Activated CD4-positive, alpha-beta T cell treated with anti-CD3 and anti-CD28 coated beads, Interleukin-2, Interleukin-6, amounts not matched to agents 100 ng/mL and 50 ng/mL, durations not matched to agents 16 hours and 8 hours (primary cell): ENCODE data around the gene SLC7A10.
"Not testable (repeated sequence)": the region's sequence is repeated elsewhere in the genome, so short reads cannot be mapped to it uniquely, and the experiment has no call there.

ENCODE experiments used
- DNase-seq: peaks from one replicate; pipeline ENCODE4 v3.0.0-alpha.2; 2020

SLC7A10 gene

DNA sequence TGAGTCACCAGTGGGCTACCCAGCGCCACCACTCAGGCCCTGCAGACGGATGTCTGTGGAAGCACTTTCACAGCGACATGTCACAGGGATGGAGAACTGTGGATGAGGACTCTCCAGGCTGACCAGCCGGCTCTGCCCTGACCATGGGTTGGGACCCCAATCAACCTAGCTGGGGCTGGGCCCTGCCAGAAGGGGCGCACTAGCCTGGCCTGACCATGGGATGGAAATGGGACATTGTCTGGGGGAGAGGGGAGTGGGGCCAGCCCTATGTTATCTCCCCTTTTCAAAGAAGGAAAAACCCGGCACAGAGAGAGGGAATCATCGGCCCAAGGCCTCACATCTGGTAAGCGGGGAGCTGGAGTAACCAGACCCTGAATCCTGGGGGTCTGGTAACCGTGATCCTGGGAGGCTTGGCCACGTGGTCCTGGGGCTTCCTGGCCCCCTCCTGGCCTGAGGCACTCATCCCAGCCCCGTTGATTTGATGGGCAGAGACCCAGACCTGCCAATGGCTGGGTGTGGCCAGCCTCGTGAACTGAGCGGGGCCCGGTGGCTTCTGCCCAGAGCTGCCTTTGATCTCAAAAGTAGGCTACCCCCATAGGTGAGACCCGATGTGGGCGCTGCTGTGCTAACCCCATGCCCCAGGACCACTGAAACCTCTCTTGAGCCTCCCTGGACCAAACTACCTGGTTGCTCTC lies 11.2 kb upstream of the SLC7A10 start:
- DNase-seq: no peak

- DNase-seq: peak; percentile 20
Observed at GRCh38 chr19:33235996-33236350, 10.3 kb upstream of the SLC7A10 start.

DNA sequence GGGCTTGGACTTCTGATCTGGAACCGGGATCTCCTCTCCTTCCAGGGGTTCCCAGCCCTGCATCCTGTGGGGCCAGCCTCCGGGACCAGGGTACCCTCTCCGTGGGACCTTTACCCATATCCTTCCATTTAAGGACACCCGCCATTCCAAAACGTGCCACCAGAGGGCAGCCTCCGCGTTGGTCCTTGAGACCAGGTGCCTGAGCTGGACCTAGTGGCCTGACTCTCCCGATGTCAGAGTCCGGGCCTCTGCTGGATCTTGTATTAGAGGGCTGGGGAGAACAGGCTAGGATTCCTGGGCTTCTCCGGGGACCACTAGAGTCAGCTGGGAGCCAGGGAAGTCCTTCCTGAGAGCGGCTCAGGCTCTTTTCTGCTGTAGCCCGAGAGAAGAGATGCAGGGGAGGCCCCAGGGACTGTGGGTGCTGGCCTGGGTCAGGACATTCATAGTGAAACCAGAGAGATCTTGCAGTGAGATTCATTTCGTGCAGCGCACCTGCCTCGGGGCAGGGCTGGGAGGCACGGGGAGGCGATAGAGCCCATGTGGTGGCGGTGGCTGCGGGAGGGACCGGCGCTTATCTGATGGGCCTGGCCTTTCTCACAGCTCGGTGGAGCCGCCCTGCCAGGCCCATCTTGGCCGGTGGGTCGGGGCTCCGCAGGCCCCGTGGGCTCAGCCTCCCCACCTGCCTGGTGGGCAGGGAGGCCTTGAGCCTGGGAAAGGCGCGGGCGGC lies 9.8 kb upstream of the SLC7A10 start:
- peak; percentile 85 for DNase-seq

GRCh38 chr19:33234736-33235135 lies 9.1 kb upstream of the SLC7A10 start:
- no peak for DNase-seq

GRCh38 chr19:33234092-33234491 lies 8.4 kb upstream of the SLC7A10 start:
- DNase-seq: no peak

DNA sequence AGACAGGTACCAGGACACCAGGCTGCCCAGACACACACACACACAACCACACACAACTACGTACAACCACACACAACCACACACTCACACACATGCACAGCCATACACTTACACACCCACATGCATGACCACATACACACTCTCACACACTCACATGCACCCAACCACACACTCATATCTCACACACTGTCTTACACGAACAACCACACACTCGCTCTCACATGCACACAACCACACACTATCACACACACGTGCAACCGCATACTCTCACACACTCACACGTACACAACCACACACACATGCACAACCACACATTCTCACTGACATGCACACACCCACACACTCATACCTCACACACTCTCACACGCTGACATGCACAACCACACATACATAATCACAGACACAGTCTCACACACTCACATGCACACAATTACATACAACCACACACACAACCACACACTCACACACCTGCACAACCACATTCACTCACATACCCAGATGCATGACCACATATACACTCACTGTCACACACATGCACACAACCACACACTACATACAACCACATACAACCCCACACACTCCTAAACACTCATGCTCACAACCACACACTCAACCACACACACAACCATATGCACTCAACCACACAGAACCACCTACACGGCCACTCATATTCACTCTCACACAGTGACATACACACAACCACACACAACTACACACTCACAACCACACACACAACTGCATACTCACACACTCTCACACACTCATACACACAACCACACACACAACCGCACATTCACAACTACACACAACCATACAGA lies 7.6 kb upstream of the SLC7A10 start:
- DNase-seq: no peak

- DNase-seq: no peak
Observed at GRCh38 chr19:33232656-33233055, 7.0 kb upstream of the SLC7A10 start.

GRCh38 chr19:33231511-33231910 lies 5.9 kb upstream of the SLC7A10 start:
- DNase-seq: no peak

DNA sequence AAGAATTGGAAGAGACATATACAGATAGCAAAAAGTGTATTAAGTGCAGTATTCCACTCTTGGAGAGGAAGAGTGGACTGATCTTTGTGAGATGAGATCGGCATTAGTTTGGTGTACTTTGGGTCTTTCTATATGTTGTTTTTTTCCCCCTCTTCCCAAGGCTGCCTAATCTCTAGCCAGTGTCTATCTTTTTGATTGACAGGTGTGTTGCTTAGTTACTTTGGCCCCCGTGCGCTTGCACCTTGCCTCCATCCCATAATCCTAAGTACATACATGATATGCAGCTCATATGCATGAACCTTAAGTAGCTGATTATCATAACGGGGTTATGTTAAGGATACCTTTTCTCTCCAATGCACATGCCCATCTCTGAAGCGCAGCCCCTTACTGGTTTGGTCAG lies 4.3 kb upstream of the SLC7A10 start:
- no peak for DNase-seq

DNA sequence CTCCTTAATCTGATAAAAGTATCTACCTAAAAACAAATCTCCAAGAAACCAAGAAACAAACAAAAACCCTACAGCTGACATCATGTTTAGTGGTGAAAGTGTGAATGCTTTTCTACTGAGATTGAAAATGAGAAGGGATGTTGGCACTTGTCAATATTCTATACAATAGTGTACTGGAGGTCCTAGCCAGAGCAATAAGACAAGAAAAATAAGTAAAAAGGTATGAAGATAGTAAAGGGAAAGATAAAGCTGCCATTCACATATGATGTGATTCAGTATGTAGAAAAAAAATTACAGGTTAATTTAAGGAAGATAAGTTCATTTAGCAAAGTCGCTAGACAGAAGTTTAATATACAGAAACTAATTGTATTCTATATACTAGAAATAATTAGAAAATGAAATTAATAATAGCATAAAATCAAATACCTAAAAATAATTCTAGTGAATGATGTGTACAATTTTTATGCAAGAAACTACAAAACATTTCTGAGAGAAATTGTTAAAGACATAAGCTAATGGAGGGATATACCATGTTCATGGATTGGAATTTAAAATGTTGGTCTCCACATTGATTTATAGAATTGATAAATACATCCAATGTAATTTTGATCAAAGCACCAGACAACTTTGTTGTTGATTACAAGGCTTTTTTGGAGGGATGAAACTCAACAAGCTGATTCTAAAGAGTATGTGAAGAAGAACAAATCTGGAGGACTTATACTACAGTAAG lies 2.4 kb upstream of the SLC7A10 start:
- DNase-seq: no peak

GRCh38 chr19:33227242-33227650 lies 1.6 kb upstream of the SLC7A10 start:
- DNase-seq: no peak

- no peak for DNase-seq
Observed at GRCh38 chr19:33226550-33227241, 1.0 kb upstream of the SLC7A10 start.

DNA sequence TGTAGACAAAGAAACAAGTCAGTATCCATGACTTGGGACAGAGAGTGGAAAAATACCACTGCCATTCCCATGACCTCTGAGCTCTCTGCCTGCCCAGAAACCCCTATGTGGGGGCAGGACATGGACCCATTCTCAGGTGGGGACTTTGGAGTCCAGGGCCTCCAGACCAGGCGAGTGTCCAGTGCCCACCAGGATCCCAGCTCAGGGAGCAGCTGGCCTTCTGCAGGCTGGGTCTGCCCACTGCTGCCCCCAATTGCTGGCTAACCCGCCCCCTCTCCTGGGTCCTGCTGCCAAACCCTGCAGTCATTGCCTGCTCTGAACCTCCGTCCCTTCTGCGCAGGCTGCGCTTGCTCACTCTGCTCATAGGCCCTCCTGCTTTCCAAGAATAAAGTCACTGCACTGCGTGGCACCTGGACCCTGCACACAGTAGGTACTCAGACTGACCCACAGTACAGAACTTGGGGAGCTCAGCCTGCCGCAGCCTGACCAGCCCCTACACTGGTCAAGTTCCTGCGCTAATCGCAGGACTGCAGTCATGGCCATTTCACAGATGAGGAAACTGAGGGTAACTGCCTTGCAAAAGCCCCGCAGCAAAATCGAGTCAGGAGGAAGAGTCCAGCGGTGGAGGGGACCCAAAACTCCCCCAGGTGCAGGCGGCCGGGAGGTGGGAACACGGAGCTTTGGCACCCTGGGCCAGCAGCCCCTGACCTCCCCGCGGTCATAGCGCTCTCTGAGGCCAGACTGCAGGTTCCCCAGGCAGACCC lies 774 bp downstream of the SLC7A10 start:
- DNase-seq: no peak

DNA sequence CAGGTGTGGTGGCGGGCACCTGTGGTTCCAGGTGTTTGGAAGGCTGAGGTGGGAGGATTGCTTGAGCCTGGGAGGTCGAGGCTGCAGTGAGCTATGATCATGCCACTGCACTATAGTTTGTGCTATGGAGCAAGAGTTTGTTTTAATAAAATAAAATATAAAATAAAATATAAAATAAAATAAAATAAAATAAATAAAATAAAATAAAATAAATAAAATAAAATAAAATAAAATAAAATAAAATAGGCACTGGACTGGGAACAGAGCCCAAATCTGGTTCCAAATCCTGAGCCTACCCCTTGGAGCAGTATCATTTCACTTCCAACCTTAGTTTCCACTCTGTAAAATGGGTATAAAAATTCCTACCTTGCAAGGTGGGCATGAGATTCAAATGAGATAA lies 3.4 kb downstream of the SLC7A10 start:
- not testable (repeated sequence) for DNase-seq

GRCh38 chr19:33221638-33222037 lies 4.0 kb downstream of the SLC7A10 start:
- DNase-seq: no peak

DNA sequence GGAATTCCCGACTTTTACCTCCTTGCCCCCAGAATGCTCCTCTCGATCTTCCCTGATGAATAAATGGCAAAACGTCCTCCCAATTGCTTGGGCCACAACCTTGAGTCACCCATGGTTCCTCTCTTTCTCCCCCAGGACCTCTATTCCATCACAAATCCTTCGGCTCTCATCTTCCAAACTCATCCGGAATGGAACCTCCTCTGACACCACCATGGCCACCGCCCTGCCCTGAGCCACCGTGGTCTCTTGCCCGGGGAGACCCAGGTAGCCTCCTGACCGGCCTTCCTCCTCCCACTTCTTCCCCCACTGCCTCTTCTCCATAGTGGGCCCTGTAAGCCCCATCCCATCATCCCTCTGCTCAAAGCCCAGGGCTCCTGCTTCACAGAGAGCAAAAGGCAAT lies 4.9 kb downstream of the SLC7A10 start:
- no peak for DNase-seq

DNA sequence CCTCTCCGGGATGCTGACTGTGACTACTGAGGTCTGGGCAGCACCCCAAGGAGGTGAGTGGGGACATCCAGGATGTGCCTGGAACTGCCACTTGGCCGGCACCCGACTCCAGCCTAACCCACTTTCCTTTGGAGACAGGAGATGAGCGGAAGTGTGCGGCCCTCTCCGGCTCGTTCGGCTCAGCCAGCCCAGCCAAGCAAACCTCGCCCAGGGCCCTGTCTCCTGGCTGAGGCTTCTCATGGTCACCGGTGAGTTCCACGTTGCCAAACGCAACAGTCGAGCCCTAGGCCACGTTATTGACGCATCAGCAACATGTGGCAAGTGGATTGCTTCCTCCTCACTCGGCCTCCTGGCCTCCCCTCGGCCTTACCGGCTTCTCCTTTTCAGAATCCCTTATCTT lies 5.5 kb downstream of the SLC7A10 start:
- no peak for DNase-seq

DNA sequence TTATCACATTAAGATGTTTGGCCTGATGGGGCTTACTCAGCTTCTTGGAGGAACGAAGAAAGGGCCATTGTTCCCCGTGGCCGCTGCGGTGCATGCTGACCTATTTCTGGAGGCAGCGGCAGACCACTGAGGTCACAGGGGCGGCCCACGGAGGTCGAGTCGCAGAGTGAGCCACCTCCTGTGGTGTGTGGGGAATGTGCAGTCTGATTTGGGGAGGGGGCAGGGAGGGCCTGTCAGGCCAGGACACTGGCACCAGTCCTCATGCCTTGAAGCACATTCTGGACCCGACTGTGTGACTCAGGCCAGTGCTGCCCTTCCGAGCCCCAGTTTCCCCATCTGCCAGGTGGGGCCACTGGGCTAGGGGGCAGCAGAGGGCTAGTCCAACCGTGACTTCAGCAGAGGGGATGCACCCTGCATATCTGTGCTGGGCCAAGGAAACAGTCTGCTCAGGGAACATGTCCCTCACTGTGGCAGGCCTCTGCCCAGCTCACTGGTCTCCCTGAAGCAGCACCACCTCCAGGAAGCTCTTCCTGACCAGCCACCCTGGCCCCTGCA lies 6.3 kb downstream of the SLC7A10 start:
- DNase-seq: no peak

DNA sequence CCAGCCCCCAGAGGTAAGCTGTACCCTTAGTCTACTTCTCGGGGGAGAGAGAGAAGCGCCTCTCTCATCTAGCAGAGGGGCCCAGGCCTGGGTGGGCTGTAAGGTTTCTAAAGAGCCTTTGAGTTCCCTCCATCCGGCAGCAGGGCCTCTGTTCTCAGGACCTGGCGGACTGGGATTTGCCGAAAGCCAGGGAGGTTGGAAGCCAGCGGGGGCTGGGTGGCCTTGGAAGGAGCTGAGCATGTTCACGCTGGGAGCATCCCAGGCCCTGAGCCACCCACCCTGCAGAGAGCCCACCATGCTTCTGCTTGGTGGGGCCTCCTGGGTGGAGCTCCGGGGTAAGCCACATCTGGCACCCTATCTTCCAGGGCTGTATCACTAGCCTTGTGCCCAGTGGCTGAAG lies 7.8 kb downstream of the SLC7A10 start:
- no peak for DNase-seq

DNA sequence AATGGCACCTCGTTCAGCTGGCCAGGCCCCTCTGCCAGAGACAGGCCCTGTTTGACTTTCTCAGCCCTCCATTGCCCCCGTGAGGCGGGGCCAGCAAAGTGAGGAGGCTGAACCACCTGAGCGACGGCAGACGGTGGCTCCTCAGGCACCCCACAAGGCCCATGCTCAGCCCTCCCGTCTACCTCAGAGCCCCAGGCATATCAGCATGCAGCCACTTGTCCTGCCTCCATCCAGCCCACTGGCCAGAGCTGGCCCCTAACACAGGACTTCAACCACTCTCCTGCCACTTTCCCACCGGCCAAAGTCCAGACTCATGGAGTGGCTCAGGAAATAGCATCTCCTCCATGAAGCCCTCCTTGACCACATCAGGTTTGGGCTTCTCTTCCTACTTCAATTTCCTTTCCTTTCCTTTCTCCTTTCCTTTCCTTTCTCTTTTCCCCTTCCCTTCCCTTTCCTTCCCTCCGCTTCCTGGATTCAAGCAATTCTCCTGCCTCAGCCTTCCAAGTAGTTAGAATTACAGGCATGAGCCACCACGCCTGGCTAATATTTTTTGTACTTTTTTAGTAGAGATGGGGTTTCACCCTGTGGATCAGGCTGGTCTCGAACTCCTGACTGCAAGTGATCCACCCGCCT lies 9.3 kb downstream of the SLC7A10 start:
- no peak for DNase-seq
